HEK293 (cell line): Measurements from ENCODE around the gene PTPRK.

Source experiments
- HOXA7 ChIP-seq: sonication (generic); formaldehyde crosslinking; IDR thresholded peaks from 2 replicates; pipeline ENCODE4 v1.8.1; 2022; ENCODE audit warnings: missing genetic modification reagents, borderline replicate concordance
- SP2 ChIP-seq: fragments of 450-650 bp; formaldehyde crosslinking; IDR thresholded peaks from 2 replicates; pipeline ENCODE4 v1.5.1; 2016; ENCODE audit warnings: missing biosample characterization, missing genetic modification characterization
- ZNF214 ChIP-seq: fragments of 450-650 bp; formaldehyde crosslinking; IDR thresholded peaks from 2 replicates; pipeline ENCODE4 v1.5.1; 2017; ENCODE audit warnings: missing biosample characterization, mild to moderate bottlenecking, missing genetic modification characterization, borderline replicate concordance
- ZNF24 ChIP-seq: fragments of 450-650 bp; formaldehyde crosslinking; IDR thresholded peaks from 2 replicates; pipeline ENCODE4 v1.5.1; 2016; ENCODE audit warnings: missing biosample characterization, missing genetic modification characterization
- ZNF274 ChIP-seq, 2 experiments: fragments of 200-500 bp in 1 of 2; fragments of 450-650 bp in 1 of 2; sonication (Bioruptor generic) in 1 of 2; formaldehyde crosslinking in 1 of 2; IDR thresholded peaks; 2 replicates each; pipeline versions ENCODE4 v1.5.1 to v1.6.1; 2014 to 2016; ENCODE audit warnings: borderline replicate concordance in 1 of 2, inconsistent platforms in 1 of 2, low read length in 1 of 2, missing biosample characterization in 1 of 2, missing genetic modification characterization in 1 of 2
- ZSCAN30 ChIP-seq: fragments of 450-650 bp; IDR thresholded peaks from 2 replicates; pipeline ENCODE4 v1.5.1; 2018; ENCODE audit warnings: missing biosample characterization, mild to moderate bottlenecking, missing genetic modification characterization, moderate library complexity
- TF ChIP-seq, protein P1 (sequence below): fragments of 450-650 bp; formaldehyde crosslinking; IDR thresholded peaks from 2 replicates; pipeline ENCODE4 v1.5.1; 2016; ENCODE audit warnings: missing biosample characterization, missing genetic modification characterization
- TF ChIP-seq, protein P2 (sequence below): fragments of 450-650 bp; formaldehyde crosslinking; IDR thresholded peaks from 2 replicates; pipeline ENCODE4 v1.5.1; 2016; ENCODE audit warnings: missing biosample characterization, missing genetic modification characterization

DNA sequence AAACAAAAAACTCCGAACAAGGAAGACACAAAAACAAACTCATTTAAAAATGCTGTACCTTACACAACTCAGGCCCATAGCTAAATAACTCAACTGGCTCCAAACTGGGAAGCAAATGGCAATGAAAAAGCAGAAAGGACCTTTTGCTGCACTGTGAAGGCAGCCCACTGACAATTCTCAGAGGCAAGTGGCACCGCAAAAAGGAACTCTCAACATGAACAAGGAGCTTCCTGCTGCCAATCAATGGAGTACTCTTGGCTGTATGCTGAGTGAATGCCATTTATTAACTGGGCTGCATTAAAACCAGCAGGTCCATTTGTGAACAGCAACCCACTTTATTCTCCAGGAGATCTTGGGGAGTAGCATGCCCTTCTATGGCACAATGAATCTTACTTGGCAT is 209.9 kb downstream of the PTPRK start:
- TF ChIP-seq, protein P1, sequence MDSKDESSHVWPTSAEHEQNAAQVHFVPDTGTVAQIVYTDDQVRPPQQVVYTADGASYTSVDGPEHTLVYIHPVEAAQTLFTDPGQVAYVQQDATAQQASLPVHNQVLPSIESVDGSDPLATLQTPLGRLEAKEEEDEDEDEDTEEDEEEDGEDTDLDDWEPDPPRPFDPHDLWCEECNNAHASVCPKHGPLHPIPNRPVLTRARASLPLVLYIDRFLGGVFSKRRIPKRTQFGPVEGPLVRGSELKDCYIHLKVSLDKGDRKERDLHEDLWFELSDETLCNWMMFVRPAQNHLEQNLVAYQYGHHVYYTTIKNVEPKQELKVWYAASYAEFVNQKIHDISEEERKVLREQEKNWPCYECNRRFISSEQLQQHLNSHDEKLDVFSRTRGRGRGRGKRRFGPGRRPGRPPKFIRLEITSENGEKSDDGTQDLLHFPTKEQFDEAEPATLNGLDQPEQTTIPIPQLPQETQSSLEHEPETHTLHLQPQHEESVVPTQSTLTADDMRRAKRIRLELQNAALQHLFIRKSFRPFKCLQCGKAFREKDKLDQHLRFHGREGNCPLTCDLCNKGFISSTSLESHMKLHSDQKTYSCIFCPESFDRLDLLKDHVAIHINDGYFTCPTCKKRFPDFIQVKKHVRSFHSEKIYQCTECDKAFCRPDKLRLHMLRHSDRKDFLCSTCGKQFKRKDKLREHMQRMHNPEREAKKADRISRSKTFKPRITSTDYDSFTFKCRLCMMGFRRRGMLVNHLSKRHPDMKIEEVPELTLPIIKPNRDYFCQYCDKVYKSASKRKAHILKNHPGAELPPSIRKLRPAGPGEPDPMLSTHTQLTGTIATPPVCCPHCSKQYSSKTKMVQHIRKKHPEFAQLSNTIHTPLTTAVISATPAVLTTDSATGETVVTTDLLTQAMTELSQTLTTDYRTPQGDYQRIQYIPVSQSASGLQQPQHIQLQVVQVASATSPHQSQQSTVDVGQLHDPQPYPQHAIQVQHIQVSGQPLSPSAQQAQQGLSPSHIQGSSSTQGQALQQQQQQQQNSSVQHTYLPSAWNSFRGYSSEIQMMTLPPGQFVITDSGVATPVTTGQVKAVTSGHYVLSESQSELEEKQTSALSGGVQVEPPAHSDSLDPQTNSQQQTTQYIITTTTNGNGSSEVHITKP (tag by site-specific recombination) = no peak
- no peak for TF ChIP-seq ZNF274 (IDR thresholded peaks at IDR 0.05; ENCODE audit: low read length)
- no peak for TF ChIP-seq ZNF274 (tag by site-specific recombination; IDR thresholded peaks at IDR 0.05; ENCODE audit: borderline replicate concordance)
- TF ChIP-seq, protein P2, sequence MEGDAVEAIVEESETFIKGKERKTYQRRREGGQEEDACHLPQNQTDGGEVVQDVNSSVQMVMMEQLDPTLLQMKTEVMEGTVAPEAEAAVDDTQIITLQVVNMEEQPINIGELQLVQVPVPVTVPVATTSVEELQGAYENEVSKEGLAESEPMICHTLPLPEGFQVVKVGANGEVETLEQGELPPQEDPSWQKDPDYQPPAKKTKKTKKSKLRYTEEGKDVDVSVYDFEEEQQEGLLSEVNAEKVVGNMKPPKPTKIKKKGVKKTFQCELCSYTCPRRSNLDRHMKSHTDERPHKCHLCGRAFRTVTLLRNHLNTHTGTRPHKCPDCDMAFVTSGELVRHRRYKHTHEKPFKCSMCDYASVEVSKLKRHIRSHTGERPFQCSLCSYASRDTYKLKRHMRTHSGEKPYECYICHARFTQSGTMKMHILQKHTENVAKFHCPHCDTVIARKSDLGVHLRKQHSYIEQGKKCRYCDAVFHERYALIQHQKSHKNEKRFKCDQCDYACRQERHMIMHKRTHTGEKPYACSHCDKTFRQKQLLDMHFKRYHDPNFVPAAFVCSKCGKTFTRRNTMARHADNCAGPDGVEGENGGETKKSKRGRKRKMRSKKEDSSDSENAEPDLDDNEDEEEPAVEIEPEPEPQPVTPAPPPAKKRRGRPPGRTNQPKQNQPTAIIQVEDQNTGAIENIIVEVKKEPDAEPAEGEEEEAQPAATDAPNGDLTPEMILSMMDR (tag by site-specific recombination) = no peak
- no peak for TF ChIP-seq SP2 (tag by site-specific recombination)
- no peak for TF ChIP-seq ZSCAN30 (tag by site-specific recombination)
- TF ChIP-seq ZNF214 (tag by site-specific recombination) = no peak
- no peak for TF ChIP-seq HOXA7
- TF ChIP-seq ZNF24 (tag by site-specific recombination) = no peak
